HepG2 (cell line): ENCODE measurements around the gene ABHD17A. TPM values are rescaled to one million over a fixed set of nuclear protein-coding genes. Genes with fewer than 3 reads are reported as not detected.

Source experiments
- AGO1 ChIP-seq: fragments of 200-400 bp; formaldehyde crosslinking; IDR thresholded peaks from 2 replicates; pipeline ENCODE4 v1.6.1; 2017; ENCODE audit warnings: mild to moderate bottlenecking, low read depth, low read length, moderate library complexity; ENCODE audit not compliant: poor library complexity, severe bottlenecking
- BCL6 ChIP-seq: IDR thresholded peaks from 2 replicates; pipeline ENCODE4 v1.6.1; 2016; ENCODE audit warnings: missing genetic modification reagents, missing compliant biosample characterization
- GZF1 ChIP-seq: sonication (generic); formaldehyde crosslinking; IDR thresholded peaks from 2 replicates; pipeline ENCODE4 v1.5.1; 2020; ENCODE audit warnings: mild to moderate bottlenecking, missing genetic modification reagents
- HMG20A ChIP-seq: IDR thresholded peaks from 2 replicates; pipeline ENCODE4 v1.6.1; 2016; ENCODE audit warnings: borderline replicate concordance
- KAT8 ChIP-seq: IDR thresholded peaks from 2 replicates; pipeline ENCODE4 v1.6.1; 2016; ENCODE audit warnings: missing genetic modification reagents, missing compliant biosample characterization
- KDM5B ChIP-seq: sonication (generic); formaldehyde crosslinking; IDR thresholded peaks from 2 replicates; pipeline ENCODE4 v1.4.0; 2020; ENCODE audit warnings: missing genetic modification reagents, mild to moderate bottlenecking, borderline replicate concordance
- MBNL3 ChIP-seq: fragments of 250-450 bp; sonication (Bioruptor Pico); conservative IDR thresholded peaks from 2 replicates; pipeline ENCODE4 v1.8.0; 2022; ENCODE audit warnings: mild to moderate bottlenecking, inconsistent platforms
- MIER2 ChIP-seq: IDR thresholded peaks from 2 replicates; pipeline ENCODE4 v1.6.1; 2016; ENCODE audit warnings: missing biosample characterization, missing genetic modification reagents
- PHF8 ChIP-seq: sonication (generic); formaldehyde crosslinking; IDR thresholded peaks from 2 replicates; pipeline ENCODE4 v1.5.0; 2020; ENCODE audit warnings: missing genetic modification reagents
- POLR2G ChIP-seq: fragments of 200-400 bp; formaldehyde crosslinking; IDR thresholded peaks from 2 replicates; pipeline ENCODE4 v1.6.1; 2018; ENCODE audit warnings: mild to moderate bottlenecking, low read depth, low read length, moderate library complexity
- PTBP1 ChIP-seq: fragments of 200-400 bp; formaldehyde crosslinking; IDR thresholded peaks from 2 replicates; pipeline ENCODE4 v1.6.1; 2018; ENCODE audit warnings: low read length, low read depth; ENCODE audit not compliant: poor library complexity, severe bottlenecking
- SAFB2 ChIP-seq: sonication (generic); formaldehyde crosslinking; IDR thresholded peaks from 2 replicates; pipeline ENCODE4 v1.5.1; 2020; ENCODE audit warnings: missing genetic modification reagents, low read depth, mild to moderate bottlenecking, borderline replicate concordance
- SALL2 ChIP-seq: sonication (generic); formaldehyde crosslinking; IDR thresholded peaks from 2 replicates; pipeline ENCODE4 v1.8.1; 2023; ENCODE audit warnings: mild to moderate bottlenecking, missing genetic modification reagents, inconsistent platforms
- SIN3A ChIP-seq: IDR thresholded peaks from 2 replicates; pipeline ENCODE4 v1.6.1; 2011; ENCODE audit warnings: low read depth, mild to moderate bottlenecking, control low read depth, low read length, borderline replicate concordance
- SNRNP70 ChIP-seq: fragments of 200-400 bp; formaldehyde crosslinking; IDR thresholded peaks from 2 replicates; pipeline ENCODE4 v1.6.1; 2017; ENCODE audit warnings: mild to moderate bottlenecking, low read depth, low read length, moderate library complexity
- TEAD3 ChIP-seq: optimal IDR thresholded peaks from 2 replicates; pipeline ENCODE3; 2016; ENCODE audit warnings: borderline replicate concordance
- ZBTB21 ChIP-seq: sonication (generic); formaldehyde crosslinking; IDR thresholded peaks from 2 replicates; pipeline ENCODE4 v1.4.0; 2020; ENCODE audit warnings: missing genetic modification reagents
- ZBTB38 ChIP-seq: sonication (generic); formaldehyde crosslinking; IDR thresholded peaks from 2 replicates; pipeline ENCODE4 v1.5.1; 2020; ENCODE audit warnings: mild to moderate bottlenecking, missing genetic modification reagents
- polyA plus RNA-seq, 8 experiments: library from polyadenylated mRNA; depleted of rRNA in 3 of 8; stranded (reverse) in 7 of 8; unstranded in 1 of 8; fragments of >200 nt; fragmentation: Illumina TruSeq in 4 of 8; extraction: Trizol in 4 of 8; gene quantifications; 2 replicates each; pipeline versions ENCODE4 v1.2.1 to v1.2.3, GENCODE V29; 2011 to 2016; ENCODE audit warnings: low read depth in 4 of 8, missing spikeins in 1 of 8, mixed read lengths in 1 of 8; ENCODE audit not compliant: insufficient read depth in 1 of 8
- total RNA-seq, 5 experiments: library from RNA; depleted of rRNA; stranded (reverse); fragments of >200 nt; fragmentation: Illumina TruSeq; extraction: Trizol; gene quantifications; 2 replicates each; pipeline ENCODE4 v1.2.3, GENCODE V29; 2016; ENCODE audit warnings: low read depth in 1 of 5
- TF ChIP-seq, protein P1 (sequence below): sonication (generic); formaldehyde crosslinking; IDR thresholded peaks from 2 replicates; pipeline ENCODE4 v1.4.0; 2020; ENCODE audit warnings: missing genetic modification reagents
- TF ChIP-seq, protein P2 (sequence below): IDR thresholded peaks from 2 replicates; pipeline ENCODE4 v1.6.1; 2016; ENCODE audit warnings: low read depth, control low read depth
- TF ChIP-seq, protein P3 (sequence below): sonication (generic); formaldehyde crosslinking; IDR thresholded peaks from 2 replicates; pipeline ENCODE4; 2020; ENCODE audit warnings: missing genetic modification reagents, mild to moderate bottlenecking, borderline replicate concordance
- TF ChIP-seq, protein P4 (sequence below): sonication (generic); formaldehyde crosslinking; IDR thresholded peaks from 2 replicates; pipeline ENCODE4 v1.4.0; 2020; ENCODE audit warnings: missing genetic modification reagents

Gene ABHD17A
- total and polyA plus RNA-seq, 2 of the 13 experiments (the other 11 are each of a cell fraction or from before 2014, with no cell fraction given): 27.7 to 40.8 TPM

DNA sequence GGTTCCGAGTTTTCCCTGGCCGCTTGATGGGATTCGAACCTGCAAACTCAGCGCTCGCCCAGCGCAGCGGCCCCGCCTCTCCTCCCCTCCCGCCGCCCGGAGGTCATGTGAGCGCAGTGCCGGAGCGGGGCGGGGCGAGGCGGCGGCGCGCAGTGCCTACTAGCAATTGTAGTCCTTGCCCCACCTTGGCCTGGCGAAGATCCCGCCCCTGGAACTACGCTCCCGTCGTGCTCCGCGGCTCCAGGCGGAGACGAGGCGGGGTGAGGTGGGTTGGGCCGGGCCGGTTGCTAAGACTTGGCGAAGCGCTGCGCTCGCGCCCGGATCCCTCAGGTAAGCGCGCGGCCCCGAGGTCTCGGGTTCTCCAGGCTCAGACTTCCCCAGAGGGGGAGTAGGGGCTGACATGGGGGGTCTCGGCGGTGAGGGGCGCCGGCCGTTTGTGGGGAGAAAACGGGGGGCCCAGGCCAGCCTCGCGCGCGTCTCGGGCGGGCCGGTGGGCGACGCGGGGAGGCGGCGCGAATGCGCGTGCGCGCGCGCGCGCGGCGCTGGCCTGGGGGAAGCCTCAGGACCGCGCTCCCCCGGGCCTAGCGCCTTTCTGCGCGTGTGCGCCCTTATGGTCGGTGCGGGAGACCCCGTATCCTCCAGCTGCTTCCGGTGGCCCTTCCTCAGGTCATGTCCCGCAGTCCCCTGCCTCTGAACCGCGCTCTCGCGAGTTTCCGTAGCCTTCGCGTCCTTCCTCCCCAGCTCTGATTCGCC is 20.0 kb upstream of the ABHD17A start, which contains the start of the genes ADAT3 and SCAMP4 (continued):
- TF ChIP-seq, protein P1, sequence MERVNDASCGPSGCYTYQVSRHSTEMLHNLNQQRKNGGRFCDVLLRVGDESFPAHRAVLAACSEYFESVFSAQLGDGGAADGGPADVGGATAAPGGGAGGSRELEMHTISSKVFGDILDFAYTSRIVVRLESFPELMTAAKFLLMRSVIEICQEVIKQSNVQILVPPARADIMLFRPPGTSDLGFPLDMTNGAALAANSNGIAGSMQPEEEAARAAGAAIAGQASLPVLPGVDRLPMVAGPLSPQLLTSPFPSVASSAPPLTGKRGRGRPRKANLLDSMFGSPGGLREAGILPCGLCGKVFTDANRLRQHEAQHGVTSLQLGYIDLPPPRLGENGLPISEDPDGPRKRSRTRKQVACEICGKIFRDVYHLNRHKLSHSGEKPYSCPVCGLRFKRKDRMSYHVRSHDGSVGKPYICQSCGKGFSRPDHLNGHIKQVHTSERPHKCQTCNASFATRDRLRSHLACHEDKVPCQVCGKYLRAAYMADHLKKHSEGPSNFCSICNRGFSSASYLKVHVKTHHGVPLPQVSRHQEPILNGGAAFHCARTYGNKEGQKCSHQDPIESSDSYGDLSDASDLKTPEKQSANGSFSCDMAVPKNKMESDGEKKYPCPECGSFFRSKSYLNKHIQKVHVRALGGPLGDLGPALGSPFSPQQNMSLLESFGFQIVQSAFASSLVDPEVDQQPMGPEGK (CRISPR knock-in tag): peak; percentile 72
- TF ChIP-seq MIER2 (CRISPR knock-in tag) (no peak), MBNL3 (no peak), BCL6 (CRISPR knock-in tag) (peak; percentile 23; the same call in 1 of the 2 replicates), SALL2 (peak; percentile 78), PHF8 (CRISPR knock-in tag) (peak; percentile 87), TEAD3 (peak; percentile 52), POLR2G (peak; percentile 85), GZF1 (CRISPR knock-in tag) (0 out of 2 replicates have a peak, but pooled peaks have one; percentile 46), AGO1 (no peak), SNRNP70 (no peak), PTBP1 (peak; percentile 70), SAFB2 (CRISPR knock-in tag) (peak; percentile 60; the same call in 1 of the 2 replicates), KAT8 (CRISPR knock-in tag) (peak; percentile 66), ZBTB21 (CRISPR knock-in tag) (no peak), HMG20A (0 out of 2 replicates have a peak, but pooled peaks have one; percentile 33), KDM5B (CRISPR knock-in tag) (peak; percentile 84), ZBTB38 (CRISPR knock-in tag) (peak; percentile 67), SIN3A (peak; percentile 55; the same call in 1 of the 2 replicates)
- TF ChIP-seq, protein P2, sequence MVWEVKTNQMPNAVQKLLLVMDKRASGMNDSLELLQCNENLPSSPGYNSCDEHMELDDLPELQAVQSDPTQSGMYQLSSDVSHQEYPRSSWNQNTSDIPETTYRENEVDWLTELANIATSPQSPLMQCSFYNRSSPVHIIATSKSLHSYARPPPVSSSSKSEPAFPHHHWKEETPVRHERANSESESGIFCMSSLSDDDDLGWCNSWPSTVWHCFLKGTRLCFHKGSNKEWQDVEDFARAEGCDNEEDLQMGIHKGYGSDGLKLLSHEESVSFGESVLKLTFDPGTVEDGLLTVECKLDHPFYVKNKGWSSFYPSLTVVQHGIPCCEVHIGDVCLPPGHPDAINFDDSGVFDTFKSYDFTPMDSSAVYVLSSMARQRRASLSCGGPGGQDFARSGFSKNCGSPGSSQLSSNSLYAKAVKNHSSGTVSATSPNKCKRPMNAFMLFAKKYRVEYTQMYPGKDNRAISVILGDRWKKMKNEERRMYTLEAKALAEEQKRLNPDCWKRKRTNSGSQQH (CRISPR knock-in tag): peak; percentile 71; the same call in 1 of the 2 replicates
- TF ChIP-seq, protein P3, sequence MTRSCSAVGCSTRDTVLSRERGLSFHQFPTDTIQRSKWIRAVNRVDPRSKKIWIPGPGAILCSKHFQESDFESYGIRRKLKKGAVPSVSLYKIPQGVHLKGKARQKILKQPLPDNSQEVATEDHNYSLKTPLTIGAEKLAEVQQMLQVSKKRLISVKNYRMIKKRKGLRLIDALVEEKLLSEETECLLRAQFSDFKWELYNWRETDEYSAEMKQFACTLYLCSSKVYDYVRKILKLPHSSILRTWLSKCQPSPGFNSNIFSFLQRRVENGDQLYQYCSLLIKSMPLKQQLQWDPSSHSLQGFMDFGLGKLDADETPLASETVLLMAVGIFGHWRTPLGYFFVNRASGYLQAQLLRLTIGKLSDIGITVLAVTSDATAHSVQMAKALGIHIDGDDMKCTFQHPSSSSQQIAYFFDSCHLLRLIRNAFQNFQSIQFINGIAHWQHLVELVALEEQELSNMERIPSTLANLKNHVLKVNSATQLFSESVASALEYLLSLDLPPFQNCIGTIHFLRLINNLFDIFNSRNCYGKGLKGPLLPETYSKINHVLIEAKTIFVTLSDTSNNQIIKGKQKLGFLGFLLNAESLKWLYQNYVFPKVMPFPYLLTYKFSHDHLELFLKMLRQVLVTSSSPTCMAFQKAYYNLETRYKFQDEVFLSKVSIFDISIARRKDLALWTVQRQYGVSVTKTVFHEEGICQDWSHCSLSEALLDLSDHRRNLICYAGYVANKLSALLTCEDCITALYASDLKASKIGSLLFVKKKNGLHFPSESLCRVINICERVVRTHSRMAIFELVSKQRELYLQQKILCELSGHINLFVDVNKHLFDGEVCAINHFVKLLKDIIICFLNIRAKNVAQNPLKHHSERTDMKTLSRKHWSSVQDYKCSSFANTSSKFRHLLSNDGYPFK (CRISPR knock-in tag): peak; percentile 100
- TF ChIP-seq, protein P4, sequence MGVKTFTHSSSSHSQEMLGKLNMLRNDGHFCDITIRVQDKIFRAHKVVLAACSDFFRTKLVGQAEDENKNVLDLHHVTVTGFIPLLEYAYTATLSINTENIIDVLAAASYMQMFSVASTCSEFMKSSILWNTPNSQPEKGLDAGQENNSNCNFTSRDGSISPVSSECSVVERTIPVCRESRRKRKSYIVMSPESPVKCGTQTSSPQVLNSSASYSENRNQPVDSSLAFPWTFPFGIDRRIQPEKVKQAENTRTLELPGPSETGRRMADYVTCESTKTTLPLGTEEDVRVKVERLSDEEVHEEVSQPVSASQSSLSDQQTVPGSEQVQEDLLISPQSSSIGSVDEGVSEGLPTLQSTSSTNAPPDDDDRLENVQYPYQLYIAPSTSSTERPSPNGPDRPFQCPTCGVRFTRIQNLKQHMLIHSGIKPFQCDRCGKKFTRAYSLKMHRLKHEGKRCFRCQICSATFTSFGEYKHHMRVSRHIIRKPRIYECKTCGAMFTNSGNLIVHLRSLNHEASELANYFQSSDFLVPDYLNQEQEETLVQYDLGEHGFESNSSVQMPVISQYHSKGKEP (CRISPR knock-in tag): peak; percentile 36; the same call in 1 of the 2 replicates
